GM12878 (cell line): ENCODE measurements around the gene ECM1. TPM values are rescaled to one million over a fixed set of nuclear protein-coding genes. Genes with fewer than 3 reads are reported as not detected.

ENCODE experiments used
- ATAC-seq: fragments of 200-7000 bp; cut with Tn5 transposase; 3 replicates; pipeline ENCODE4 v1.9.1; 2020; ENCODE audit warnings: mild to moderate bottlenecking, moderate library complexity
- BruUV-seq: library from RNA; stranded (reverse); fragments of 400-500 nt; replicated peaks from 2 replicates; lab custom pipeline; 2021; lab: Mats Ljungman, UMichigan
- CTCF ChIA-PET: fragments of 300-600 bp; sonication (Branson Sonifier 250); formaldehyde crosslinking; extraction: SDS; loops from one replicate; lab custom pipeline; 2021; ENCODE audit warnings: inconsistent platforms; lab: Yijun Ruan, JAX
- POLR2A ChIA-PET: fragments of 350-600 bp; formaldehyde crosslinking; extraction: SDS; loops from one replicate; lab custom pipeline; 2021; ENCODE audit warnings: inconsistent platforms; lab: Charles Lee
- RAD21 ChIA-PET: fragments of 300-600 bp; sonication (Branson Sonifier 250); formaldehyde crosslinking; loops from one replicate; lab custom pipeline; 2023; ENCODE audit warnings: antibody characterized with exemption; ENCODE audit not compliant: unreplicated experiment; lab: Charles Lee
- SMC1A ChIA-PET: fragments of 300-600 bp; sonication (Branson Sonifier 250); formaldehyde crosslinking; loops from one replicate; lab custom pipeline; 2023; ENCODE audit not compliant: unreplicated experiment, uncharacterized antibody; lab: Charles Lee
- DNase-seq: peaks from one replicate; pipeline ENCODE4 v3.0.0-alpha.2; 2011; ENCODE audit warnings: low read depth, low spot score
- FAIRE-seq: peaks from 3 replicates; lab custom pipeline; 2011; peaks lifted over from hg19 to GRCh38; lab: Jason Lieb, UNC
- H2AFZ ChIP-seq: 2 replicates; pipeline ENCODE4 v1.6.0; 2011; ENCODE audit warnings: low read depth, low read length, control low read depth; ENCODE audit not compliant: control insufficient read depth
- H3K27ac ChIP-seq: 2 replicates; pipeline ENCODE4 v1.5.1; 2011; ENCODE audit warnings: control low read depth; ENCODE audit not compliant: control insufficient read depth, insufficient read depth
- H3K27me3 ChIP-seq, 2 experiments: replicated peaks in 1 of 2; 2 replicates each; pipeline versions ENCODE4 v1.6.0 to v1.6.1; 2011; ENCODE audit warnings: low read length in 1 of 2; ENCODE audit not compliant: control insufficient read depth in 2 of 2, insufficient read depth in 2 of 2
- H3K36me3 ChIP-seq, 2 experiments: 2 replicates each; pipeline ENCODE4 v1.5.1; 2011; ENCODE audit warnings: low read length in 1 of 2; ENCODE audit not compliant: control insufficient read depth in 2 of 2, insufficient read depth in 2 of 2
- H3K4me1 ChIP-seq: 2 replicates; pipeline ENCODE4 v1.6.1; 2011; ENCODE audit warnings: mild to moderate bottlenecking, low read length, moderate library complexity, mixed read lengths; ENCODE audit not compliant: control insufficient read depth, insufficient read depth
- H3K4me2 ChIP-seq: 2 replicates; pipeline ENCODE4 v1.6.0; 2011; ENCODE audit warnings: control low read depth; ENCODE audit not compliant: control insufficient read depth, insufficient read depth
- H3K4me3 ChIP-seq: fragments of 200-600 bp; sonication (generic); 2 replicates; pipeline ENCODE4 v1.5.1; 2016
- H3K79me2 ChIP-seq: 2 replicates; pipeline ENCODE4 v1.6.0; 2011; ENCODE audit warnings: low read length; ENCODE audit not compliant: control insufficient read depth, insufficient read depth
- H3K9ac ChIP-seq: 2 replicates; pipeline ENCODE4 v1.8.0; 2011; ENCODE audit warnings: low read length, control low read depth, mixed read lengths; ENCODE audit not compliant: control insufficient read depth, insufficient read depth
- H3K9me3 ChIP-seq: replicated peaks from 3 replicates; pipeline ENCODE4 v1.5.1; 2011; ENCODE audit warnings: mild to moderate bottlenecking, low read length; ENCODE audit not compliant: control insufficient read depth, insufficient read depth
- H4K20me1 ChIP-seq: 2 replicates; pipeline ENCODE4 v1.6.0; 2011; ENCODE audit not compliant: control insufficient read depth, insufficient read depth
- CHD2 ChIP-seq: IDR thresholded peaks from 2 replicates; pipeline ENCODE4 v1.6.1; 2011; ENCODE audit warnings: low read depth, low read length, improper control_type of control experiment, borderline replicate concordance
- CTCF ChIP-seq, 3 experiments: IDR thresholded peaks in 2 of 3; conservative IDR thresholded peaks in 1 of 3; 2 replicates each; pipeline ENCODE4 v1.5.1; 2011; ENCODE audit warnings: low read depth in 3 of 3, low read length in 3 of 3, mild to moderate bottlenecking in 3 of 3, control low read depth in 2 of 3, moderate library complexity in 2 of 3, inconsistent platforms in 1 of 3, mixed read lengths in 1 of 3; ENCODE audit not compliant: control insufficient read depth in 2 of 3, insufficient read depth in 1 of 3; ENCODE audit errors: extremely low read depth in 1 of 3
- HCFC1 ChIP-seq: fragments of 150-350 bp; IDR thresholded peaks from 2 replicates; pipeline ENCODE4 v1.6.1; 2014; ENCODE audit warnings: low read length
- HDAC6 ChIP-seq: fragments of 200-600 bp; sonication (generic); IDR thresholded peaks from one replicate; pipeline ENCODE4 v1.8.0; 2017; ENCODE audit warnings: antibody characterized with exemption; ENCODE audit not compliant: unreplicated experiment
- KAT2A ChIP-seq: conservative IDR thresholded peaks from 2 replicates; pipeline ENCODE4 v1.6.1; 2011; ENCODE audit warnings: low read depth, low read length; ENCODE audit not compliant: control insufficient read depth
- MAX ChIP-seq: IDR thresholded peaks from 2 replicates; pipeline ENCODE4 v1.6.1; 2012; ENCODE audit warnings: low read depth, low read length, improper control_type of control experiment
- MLLT1 ChIP-seq: fragments of 450-650 bp; IDR thresholded peaks from 2 replicates; pipeline ENCODE4 v1.6.1; 2016; ENCODE audit warnings: mild to moderate bottlenecking
- SREBF2 ChIP-seq: IDR thresholded peaks from 2 replicates; pipeline ENCODE4 v1.6.1; 2012; ENCODE audit warnings: mild to moderate bottlenecking, low read length
- TARDBP ChIP-seq: IDR thresholded peaks from 2 replicates; pipeline ENCODE4 v1.6.1; 2016; ENCODE audit warnings: borderline replicate concordance
- WGBS: methylation state at CpG from one replicate; pipeline ENCODE4 v1.1.6; 2016; ENCODE audit warnings: low lambda C conversion rate; ENCODE audit not compliant: insufficient replicate concordance, insufficient coverage; ENCODE audit errors: missing lambda C conversion rate; 5-methylcytosine and 5-hydroxymethylcytosine counted together
- in situ Hi-C: fragments of 300-500 bp; cut with MboI; formaldehyde crosslinking; loops from 9 replicates; pipeline ENCODE4 v1.14.3; 2018; ENCODE audit warnings: mixed read lengths
- intact Hi-C: fragments of 100-400 bp; cut with micrococcal nuclease; formaldehyde crosslinking; loops from one replicate; pipeline ENCODE4 v1.14.2; 2022; ENCODE audit not compliant: unreplicated experiment
- polyA plus RNA-seq, 11 experiments: library from polyadenylated mRNA; depleted of rRNA in 4 of 11; unstranded in 6 of 11; stranded (reverse) in 5 of 11; fragments of >200 nt; fragmentation: Nextera tagmentation in 4 of 11; fragmentation: Illumina TruSeq in 1 of 11; extraction: Ambion mirVana in 4 of 11; extraction: Trizol in 1 of 11; gene quantifications; 1 replicate in 1 of 11; 2 replicates in 10 of 11; pipeline versions ENCODE4 v1.2.1 to v1.2.3, GENCODE V29; 2011 to 2016; ENCODE audit warnings: inconsistent platforms in 2 of 11, missing spikeins in 2 of 11, low read depth in 1 of 11
- total RNA-seq, 4 experiments: library from RNA; depleted of rRNA in 3 of 4; stranded (reverse); fragments of >200 nt in 3 of 4; fragmentation: Illumina TruSeq in 1 of 4; extraction: Trizol in 1 of 4; gene quantifications; 2 replicates each; pipeline versions ENCODE4 v1.2.1 to v1.2.3, GENCODE V29; 2013 to 2021

The ECM1 gene
- total and polyA plus RNA-seq, 10 of the 15 experiments (the other 5 are each of a cell fraction or from before 2014, with no cell fraction given) = 0.06 to 1.3 (median 0.60) TPM

GRCh38 chr1:150521196-150521968 is 13.5 kb downstream of the ECM1 start:
- no TSS peak for BruUV-seq
- Histone ChIP-seq H3K27me3 (no peaks in the 10 kb centered on the region), H3K36me3 (no peaks in the 10 kb centered on the region), H2AFZ (no peak overlapping the region), H3K4me2 (no peak overlapping the region), H3K4me1 (peaks cover 8% of the 10 kb centered on the region), H3K9me3 (no peaks in the 10 kb centered on the region), H3K4me3 (no peak overlapping the region), H3K27ac (no peak overlapping the region), H3K9ac (no peak overlapping the region), H3K79me2 (no peaks in the 10 kb centered on the region), H4K20me1 (no peaks in the 10 kb centered on the region)
- ChIA-PET POLR2A (no interaction called here), CTCF (interaction anchor here (0.9 kb wide), 1 partner anchor 12 kb away, joined by 3 read pairs; no protein-coding TSS in a partner anchor), RAD21 (interaction anchor here (0.6 kb wide), 1 partner anchor 579 kb away, joined by 3 read pairs; no protein-coding TSS in a partner anchor), SMC1A (no interaction called here)
- FAIRE-seq = no peak
- in situ Hi-C loops (no loop called here), intact Hi-C loops (no loop called here)
- TF ChIP-seq MAX (no peak), HCFC1 (no peak), CHD2 (no peak), CTCF (IDR thresholded peaks at IDR 0.05 in 2 of 3, conservative IDR thresholded peaks at IDR 0.05 in 1 of 3; ENCODE audit: control insufficient read depth in 2 of 3, extremely low read depth in 1 of 3, insufficient read depth in 1 of 3, low read depth in 3 of 3, low read length in 3 of 3) (no peak), MLLT1 (no peak), SREBF2 (no peak), TARDBP (no peak), HDAC6 (no peak), KAT2A (no peak)
- WGBS = 40% methylated on average over 1 of the region's 1 CpG
- no peak for ATAC-seq
- no peak for DNase-seq
